HG03460 (cell line): Measurements from ENCODE around the gene KCNT1.

Experiments used
- ATAC-seq: cut with Tn5 transposase; IDR thresholded peaks from one replicate; pipeline ENCODE4 v1.9.1; 2021; ENCODE audit not compliant: unreplicated experiment

Gene KCNT1

DNA sequence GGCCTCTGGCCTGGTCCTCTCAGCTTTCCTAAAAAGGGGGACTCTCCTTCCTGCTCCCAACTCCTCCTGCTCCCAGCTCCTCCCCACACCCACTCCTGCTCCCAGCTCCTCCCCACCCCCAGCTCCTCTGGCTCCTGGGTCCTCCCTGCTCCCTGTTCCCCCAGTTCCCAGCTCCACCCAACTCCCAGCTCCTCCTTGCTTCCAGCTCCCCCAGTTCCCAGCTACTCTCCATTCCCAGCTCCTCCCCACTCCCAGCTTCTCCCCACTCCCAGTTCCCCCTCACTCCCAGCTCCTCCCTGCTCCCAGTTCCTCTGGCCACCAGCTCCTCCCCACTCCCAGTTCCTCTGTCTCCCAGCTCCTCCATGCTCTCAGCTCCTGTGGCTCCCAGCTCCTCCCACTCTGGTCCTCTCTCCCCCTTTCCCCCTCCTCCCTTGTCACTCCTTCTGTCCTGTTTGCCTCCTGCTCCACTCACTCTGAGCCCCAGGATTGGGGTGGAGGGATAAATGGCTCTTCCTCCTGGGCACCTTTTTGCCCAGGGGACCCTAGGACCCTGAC, 75.7 kb downstream of the KCNT1 start:
- no peak for ATAC-seq

DNA sequence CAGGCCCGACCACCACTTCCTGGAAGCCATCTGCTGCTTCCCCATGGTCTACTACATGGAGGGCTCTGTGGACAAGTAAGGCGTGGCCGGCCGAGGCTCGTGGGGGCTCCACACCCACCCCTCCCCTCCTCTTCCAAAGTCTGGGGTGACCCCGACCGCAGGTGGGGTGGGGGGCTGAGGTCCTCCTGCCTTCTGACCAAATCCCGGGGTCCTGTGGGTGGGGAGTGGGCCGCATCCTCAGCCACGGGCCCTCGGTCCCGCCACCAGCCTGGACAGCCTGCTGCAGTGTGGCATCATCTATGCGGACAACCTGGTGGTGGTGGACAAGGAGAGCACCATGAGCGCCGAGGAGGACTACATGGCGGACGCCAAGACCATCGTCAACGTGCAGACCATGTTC, 76.4 kb downstream of the KCNT1 start:
- no peak for ATAC-seq

DNA sequence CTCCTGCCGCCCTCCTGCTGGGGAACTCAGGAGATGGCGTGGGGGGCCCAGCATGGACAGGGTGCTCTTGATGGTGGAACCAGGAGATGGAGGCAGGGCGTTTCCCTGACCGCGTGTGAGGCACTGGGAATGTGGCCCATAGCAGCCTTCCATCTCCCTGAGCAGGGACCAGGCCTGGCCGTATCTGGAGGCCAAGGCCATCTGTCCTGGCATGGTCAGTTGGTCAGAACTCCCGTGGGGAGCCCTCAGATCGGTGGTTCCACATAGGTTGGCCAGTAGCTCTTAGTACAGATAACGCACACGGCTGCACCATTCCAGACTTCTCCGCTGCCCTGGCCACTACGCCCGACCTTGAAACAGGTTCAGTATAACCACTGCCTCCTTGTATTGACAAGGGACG, 77.6 kb downstream of the KCNT1 start:
- no peak for ATAC-seq

DNA sequence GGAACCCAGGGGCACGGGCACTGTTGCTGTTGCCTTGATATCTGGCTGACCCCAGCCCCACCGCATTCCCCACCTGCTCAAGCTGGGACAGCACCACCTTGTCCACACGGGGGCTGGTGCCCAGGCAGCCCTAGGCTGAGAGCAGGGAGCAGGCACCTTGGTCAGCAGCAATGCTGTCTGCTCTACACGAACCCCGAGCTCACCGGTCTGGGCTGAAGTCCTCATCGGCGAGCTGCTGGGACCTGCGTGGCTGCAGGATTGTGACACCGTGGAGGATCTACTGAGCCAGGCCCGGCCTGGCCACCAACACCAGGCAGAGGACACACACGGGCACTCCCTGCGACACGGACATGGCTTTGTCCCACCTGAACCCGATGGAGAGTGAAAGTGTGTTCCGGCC, 78.1 kb downstream of the KCNT1 start:
- no peak for ATAC-seq

DNA sequence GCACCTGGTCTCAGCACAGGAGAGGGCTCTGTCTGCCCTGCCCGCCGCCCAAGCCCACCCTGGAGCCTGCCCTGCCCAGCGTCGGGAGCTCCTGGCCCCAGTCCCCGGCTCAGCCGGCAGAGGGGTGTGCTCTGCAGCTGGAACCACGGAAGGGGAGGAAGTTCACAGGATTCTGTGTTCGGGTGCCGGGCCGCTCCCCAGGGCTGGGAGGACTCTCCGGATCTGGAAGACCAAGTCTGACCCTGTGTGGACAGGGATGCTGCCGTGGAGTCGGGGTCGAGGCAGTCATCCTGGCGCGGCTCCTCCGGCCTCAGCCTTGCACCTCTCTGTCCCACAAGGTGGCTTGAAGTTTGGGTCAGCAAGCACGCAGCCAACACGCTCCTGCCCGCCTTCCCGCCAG, 78.6 kb downstream of the KCNT1 start:
- no peak for ATAC-seq

DNA sequence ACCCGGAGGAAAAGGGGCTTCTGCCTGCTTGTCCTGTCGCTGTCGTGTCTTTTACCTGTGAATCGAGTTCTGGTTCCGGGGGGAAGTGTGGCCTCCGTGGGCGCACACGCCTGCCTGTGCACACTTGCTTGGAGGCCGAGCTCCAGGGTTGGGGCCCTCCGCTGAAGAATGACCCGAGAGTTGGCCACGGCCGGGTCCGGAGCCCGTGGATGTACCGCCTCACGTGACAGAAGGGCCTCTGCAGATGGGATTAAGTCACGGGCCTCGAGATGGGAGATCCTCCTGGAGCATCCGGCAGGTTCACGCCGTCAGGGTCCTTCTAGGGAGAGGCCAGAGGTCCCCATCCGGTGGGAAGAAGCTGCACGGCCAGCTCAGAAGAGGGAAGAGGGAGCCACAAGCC, 81.0 kb downstream of the KCNT1 start:
- no peak for ATAC-seq

DNA sequence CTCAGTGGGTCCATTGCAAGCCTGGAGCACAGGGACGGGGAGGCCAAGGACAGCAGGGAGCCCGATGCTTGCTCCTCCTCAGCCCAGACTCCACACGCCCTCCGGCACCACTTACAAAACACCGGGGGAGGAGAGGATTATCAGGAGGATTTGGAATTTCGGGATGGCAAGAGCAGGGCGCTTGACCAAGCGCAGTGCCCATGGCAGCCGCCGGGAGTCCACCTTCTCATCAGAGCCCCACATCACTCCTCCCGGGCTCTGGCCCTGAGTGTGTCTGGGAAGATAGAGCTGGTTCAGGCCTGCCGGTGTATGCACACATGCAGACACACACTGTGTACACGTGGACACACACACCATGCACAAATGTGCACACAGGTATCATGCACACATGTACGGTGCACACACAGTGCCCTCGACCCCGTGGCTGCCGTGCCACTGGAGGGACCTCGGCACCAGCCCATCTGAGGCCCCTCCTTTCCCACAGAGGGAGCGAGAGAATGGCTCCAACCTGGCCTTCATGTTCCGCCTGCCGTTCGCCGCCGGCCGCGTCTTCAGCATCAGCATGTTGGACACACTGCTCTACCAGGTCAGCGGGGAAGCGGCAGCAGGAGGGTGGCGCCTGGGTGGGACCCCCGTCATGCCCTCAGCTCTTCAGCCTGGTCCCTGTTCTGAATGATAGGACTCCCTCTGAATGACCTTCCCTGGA, 81.7 kb downstream of the KCNT1 start:
- no peak for ATAC-seq

DNA sequence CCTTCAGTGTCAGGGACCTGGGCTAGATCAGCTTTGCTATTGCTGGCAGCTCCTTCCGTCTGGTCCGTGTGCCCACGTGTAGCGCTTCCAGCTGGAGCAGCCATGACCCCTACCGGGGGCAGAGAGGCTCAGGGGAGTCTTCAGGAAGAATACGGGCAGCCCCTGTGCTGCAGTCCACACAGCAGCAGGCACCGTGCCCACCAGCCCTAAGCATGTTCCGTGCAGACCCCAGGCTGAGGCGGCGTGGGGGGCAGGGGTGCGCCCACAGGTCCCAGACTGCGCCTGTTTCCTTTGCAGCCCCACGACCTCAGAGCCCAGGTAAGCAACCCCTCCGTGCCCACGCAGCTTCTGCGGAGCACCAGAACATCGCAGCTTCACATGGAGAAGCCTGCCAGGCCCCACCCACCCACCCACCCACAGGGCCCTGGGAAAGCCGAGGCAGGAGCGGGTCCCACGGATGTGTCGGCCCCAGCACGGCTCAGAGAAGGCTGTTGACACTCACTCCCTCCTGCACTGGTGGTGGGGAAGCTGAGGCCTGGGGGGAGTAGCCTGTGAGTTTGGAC, 83.1 kb downstream of the KCNT1 start:
- no peak for ATAC-seq

DNA sequence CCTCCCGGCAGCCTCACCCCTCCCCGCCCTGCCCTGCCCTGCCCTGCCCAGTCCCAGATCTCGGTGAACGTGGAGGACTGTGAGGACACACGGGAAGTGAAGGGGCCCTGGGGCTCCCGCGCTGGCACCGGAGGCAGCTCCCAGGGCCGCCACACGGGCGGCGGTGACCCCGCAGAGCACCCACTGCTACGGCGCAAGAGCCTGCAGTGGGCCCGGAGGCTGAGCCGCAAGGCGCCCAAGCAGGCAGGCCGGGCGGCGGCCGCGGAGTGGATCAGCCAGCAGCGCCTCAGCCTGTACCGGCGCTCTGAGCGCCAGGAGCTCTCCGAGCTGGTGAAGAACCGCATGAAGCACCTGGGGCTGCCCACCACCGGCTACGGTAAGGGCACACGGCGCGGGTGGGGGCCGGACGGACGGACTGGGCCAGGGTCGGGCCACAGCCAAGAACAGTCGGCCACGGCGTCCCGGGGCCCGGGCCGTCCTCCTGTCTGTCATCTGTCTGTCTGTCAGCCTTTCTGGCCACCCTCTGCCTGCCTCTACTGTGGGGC, 84.2 kb downstream of the KCNT1 start:
- no peak for ATAC-seq

DNA sequence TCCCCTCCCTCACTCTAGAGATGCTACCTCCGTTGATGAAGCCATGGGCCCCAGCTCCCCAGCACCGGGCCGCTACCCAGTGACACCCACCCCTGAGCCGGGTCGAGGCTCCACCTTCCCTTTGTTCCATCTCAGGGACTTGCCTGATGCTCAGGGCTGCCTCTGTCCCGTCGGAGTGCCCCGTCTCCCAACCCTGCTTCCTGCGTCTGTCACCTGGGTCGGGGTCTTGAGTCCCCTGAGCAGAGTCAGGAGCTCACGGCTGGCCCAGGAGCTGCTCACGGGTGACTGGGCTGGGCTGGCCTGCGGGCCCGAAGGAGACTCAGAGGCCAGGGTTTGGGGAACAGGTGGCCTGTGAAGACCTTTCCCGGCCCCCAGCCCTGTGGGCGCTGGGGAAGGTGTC, 85.3 kb downstream of the KCNT1 start:
- no peak for ATAC-seq

DNA sequence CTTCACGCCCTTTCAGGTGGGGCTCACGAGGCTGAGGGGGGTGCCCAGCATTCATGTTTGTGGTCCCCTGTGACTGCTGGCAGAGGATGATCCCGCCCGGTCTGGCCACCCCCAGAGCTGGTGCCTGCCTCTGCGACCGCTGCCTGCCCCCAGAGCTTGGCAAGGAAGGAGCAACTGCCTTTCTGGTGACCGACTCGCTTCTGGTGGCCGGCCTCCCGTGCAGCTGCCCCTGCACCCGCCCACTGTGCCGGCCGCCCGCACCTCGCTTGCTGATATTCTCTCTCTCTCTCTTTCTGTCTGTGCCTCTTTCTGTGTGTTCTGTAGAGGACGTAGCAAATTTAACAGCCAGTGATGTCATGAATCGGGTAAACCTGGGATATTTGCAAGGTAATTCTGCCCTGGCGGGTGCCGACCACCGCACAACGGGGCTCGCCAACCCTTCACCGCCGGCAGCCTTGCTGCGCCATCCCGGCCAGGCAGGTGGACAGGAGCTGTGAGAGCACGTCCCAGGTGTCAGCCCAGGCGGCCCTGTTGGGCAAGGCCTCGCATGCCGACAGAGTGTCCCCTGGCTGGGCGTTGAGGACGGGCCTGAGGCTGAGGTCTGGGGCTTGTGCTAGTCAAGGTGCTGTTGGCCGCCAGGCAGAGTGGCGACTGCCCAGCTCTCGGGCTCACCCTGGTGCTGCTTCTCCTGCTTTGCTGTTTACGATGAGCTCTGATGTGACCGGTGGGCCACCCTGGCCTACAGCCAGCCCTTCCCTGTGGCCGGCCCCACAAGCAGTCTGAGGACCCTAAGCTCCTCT, 86.0 kb downstream of the KCNT1 start:
- no peak for ATAC-seq

DNA sequence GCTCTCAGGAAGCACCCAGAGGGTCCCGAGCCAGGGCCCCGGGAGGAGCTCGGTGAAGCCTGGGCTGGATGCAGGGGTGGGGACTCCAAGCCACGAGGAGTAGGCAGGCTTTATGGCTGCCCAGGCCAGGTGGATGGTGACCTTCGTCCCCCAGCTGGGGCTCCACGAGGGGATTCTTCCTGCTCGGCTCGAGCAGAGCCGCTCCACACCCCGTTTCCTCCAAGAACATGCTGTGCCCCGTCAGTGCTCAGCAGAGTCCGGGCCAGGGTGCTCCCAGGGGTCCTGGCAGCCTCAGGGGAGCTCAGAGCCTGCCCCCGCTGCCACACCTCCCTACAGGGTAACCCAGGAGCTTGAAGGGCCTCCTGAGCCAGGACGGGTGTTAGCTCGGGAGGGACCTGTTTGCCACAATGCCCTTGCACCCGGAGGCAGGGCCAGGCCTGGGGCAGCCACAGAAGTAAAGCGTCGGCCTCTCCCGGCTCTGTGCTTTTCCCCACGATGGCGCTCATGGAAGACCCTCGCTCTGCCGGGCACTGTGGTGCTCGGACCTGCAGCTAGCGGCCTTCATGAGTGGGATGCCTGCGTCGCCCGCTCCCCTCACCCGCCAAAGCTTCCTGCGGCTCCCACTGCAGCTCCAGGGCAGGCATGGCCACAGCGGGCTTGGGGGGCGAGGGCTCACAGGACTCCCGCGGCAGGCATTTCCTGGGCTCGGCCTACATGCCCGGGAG, 86.8 kb downstream of the KCNT1 start:
- no peak for ATAC-seq

DNA sequence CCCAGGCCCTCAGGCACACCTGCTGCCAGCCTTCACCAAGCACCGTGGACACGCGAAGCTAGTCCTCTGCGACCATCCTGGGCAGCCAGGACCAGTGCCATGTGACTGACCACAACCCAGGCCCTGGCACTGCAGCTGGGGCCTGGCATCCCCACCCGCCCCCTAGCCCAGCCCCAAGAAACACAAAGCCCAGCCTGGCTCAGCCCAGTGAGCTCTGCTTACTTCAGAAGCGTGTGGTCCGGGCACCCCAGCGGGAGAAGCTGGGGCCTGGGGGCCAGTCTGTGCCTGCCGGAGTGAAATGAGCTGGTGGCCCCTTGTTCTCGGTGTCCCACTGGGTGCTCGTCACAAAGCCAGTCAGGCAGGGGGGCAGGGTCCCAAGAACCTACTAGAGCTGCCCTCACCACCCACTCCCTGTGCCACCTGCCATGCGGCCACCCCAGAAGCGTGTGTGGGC, 87.9 kb downstream of the KCNT1 start:
- no peak for ATAC-seq

DNA sequence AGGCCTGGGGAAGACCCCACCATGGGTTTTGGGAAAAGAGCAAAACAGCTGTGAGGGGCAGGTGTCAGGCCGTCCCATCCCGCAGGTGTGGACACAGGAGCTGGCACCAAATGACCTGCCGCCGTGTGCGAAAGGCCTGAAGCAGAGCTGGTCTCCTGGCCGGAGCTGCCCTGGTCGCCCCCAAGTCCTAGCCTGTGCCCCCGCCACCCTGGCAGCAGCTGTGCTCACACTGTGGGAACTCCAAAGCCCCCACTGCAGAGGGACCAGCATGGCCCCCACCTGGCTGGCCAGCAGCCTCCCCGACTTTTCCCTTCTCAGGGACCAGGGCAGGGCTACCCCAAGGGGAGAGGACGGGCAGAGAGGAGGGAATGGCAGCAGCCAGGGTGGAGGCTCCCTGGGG, 88.4 kb downstream of the KCNT1 start:
- ATAC-seq: no peak

DNA sequence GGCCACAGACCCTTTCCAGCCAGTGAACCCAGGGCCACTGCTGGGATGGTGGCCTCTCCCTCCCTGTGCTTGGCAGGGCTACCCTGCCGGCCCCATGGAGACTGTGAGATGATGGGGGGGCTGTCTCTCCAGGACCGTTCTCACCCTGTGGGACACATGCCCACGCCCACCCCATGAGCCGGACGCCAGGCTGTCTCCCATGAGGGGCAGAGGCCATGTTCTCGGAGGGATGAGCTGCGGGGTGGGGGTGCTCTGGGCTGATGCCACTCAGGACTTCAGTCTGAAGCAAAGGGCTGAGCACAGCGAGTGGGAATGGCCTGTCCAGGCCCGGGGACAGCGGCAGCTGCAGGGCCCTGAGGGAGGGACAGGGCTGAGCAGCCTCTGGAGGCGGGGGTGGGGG, 88.9 kb downstream of the KCNT1 start:
- no peak for ATAC-seq

DNA sequence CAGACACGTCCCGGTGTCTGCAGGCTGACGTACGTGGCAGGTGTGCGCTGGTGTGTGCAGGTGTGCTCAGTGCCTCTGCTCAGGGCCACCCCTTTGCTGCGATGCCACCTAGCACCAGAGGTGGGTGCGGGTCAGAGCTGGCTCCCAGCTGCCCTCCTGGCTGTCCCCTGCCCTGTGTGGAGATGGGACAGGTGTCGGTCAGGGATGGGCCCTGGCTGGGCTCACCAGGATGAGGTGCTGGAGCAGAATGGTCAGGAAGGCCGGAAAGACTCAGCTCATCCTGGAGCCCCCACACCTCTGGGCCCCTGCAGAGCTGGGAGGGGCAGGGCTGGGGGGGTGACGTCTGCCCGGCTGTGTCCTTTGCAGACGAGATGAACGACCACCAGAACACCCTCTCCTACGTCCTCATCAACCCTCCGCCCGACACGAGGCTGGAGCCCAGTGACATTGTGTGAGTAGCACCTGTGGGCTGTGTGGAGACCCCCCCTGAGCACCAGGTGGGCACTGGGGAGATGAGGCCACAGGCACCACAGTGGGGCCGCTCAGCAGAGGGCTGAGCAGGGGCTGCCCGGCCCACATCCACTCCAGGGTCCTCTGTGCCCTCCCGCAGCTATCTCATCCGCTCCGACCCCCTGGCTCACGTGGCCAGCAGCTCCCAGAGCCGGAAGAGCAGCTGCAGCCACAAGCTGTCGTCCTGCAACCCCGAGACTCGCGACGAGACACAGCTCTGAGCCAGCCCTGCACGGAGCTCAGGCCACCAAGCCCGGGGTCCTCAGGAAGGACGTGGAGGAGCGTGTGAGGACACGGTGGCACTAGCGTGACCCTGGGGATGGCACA, 89.7 kb downstream of the KCNT1 start:
- no peak for ATAC-seq

DNA sequence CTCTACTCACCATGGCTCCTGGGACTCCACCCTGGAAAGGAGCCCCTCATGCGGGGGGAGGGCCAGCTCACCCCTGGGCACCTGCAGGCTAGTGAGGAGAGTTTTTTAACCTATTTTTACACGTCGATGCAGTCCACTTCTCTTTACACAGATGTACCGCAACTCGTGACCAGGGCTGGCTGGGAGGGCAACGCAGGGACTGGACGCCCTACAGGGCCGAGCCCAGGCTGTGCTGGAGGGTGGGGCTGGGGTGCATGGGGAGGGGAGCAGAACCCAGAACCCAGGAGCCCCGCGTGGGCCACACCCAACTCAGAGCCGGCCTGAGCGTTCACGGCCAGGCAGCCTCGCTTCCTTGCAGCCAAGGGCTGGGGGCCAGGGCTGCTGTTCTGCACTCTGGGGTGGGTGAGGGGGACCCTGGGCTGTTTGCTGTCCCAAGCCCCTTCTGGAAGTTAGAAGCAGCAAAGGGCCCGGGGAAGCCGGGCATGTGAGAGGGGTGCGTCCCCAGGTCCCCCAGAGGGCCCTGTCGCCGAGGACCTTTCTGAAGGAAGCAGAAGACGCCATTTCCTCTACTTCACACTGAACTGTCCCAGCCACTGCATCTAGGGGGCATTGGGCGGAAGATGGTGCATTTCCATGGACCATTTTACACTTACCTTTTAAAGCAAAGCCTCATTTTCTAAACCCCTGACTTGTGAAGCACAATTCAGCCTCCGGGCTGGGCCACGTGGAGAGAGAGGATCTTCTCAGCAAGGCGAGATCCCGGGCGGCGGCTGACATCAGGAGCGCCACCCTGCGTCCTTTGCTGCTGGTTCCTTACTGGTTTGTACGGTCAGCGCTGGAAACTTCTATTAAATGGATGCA, 90.5 kb downstream of the KCNT1 start:
- no peak for ATAC-seq

DNA sequence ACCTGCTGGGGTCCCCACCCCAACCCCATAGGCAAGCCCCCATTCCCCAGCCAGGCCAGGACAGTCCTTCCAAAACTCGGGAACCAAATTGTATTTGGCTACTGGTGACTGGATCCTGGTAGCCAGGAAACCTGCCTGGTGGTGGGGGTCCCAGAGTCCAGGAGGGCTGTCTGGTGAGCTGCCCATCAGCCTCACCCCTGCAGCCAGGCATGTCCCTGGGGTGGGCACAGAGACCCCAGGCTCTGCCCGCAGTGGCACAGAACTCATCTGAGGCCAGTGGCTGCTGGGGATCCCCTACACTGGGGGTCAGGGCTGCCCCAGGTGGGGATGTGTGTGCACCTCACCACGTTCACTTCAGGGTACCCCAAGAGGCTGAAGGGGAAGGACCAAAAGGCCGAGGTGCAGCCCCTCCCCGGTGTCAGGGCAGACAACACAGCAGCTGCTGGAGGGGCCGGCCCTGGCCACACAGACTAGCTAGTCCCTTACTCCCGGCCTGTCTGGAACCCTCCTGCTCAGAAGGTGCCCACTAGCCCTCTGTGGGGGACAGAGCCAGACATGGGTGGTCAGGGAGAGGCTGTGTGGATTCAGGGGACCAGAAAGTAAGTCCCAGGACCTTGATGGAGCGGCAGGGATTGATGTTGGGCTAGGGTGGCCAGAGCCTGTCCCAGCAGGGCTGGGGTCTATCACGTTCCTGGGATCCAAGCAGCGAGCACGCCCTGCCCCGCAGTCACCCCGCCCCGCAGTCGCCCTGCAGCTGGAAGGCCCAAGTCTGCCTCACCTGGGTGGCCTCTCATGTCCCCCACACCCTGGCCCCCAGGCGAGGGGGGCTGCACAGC, 91.5 kb downstream of the KCNT1 start:
- no peak for ATAC-seq

DNA sequence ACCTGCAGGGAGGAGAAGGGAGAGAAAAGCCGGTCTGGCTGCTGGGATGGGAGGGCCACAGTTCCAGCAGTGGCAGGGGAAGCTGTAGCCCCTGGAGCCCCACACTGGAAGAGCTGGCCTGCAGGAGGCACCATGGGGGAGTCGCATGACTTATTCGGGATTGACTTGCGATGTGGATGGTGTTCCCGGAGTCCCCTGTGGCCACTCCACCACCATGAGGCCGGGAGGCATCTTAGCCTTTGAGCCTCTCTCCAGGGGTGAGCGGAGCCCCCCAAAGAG, 92.0 kb downstream of the KCNT1 start:
- no peak for ATAC-seq
